NCI-H446 treated with DMSO at 0.1 percent for 48 hours (cell line): ENCODE measurements around the gene CD151.

Experiments
- DNase-seq: peaks from one replicate; lab custom pipeline; 2025; lab: John Stamatoyannopoulos, UW

The CD151 gene

GRCh38 chr11:815675-816432, 16.9 kb upstream of the CD151 start:
- DNase-seq: no peak

DNA sequence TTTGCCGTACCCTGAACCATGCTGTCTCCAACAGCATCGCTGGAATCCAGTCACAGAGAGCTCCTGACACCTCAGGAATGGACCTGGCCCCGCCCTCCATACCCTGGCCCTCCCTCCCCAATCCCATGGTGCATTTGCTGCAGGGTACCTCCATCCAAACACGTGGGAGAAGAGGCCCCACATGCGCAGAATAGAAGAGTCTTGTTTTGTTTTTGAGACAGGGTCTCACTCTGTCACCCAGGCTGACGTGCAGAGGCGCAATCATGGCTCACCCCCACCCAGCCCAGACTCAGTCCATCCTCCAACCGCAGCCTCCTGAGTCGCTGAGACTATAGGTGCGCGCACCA, 16.3 kb upstream of the CD151 start:
- no peak for DNase-seq

- DNase-seq: no peak
Observed at GRCh38 chr11:818396-819128, 14.2 kb upstream of the CD151 start, which contains the start of gene PNPLA2. Gene PNPLA2, plus strand, starts transcription at chr11:818914. Its CDS starts 805 bp downstream, at chr11:819719.

DNA sequence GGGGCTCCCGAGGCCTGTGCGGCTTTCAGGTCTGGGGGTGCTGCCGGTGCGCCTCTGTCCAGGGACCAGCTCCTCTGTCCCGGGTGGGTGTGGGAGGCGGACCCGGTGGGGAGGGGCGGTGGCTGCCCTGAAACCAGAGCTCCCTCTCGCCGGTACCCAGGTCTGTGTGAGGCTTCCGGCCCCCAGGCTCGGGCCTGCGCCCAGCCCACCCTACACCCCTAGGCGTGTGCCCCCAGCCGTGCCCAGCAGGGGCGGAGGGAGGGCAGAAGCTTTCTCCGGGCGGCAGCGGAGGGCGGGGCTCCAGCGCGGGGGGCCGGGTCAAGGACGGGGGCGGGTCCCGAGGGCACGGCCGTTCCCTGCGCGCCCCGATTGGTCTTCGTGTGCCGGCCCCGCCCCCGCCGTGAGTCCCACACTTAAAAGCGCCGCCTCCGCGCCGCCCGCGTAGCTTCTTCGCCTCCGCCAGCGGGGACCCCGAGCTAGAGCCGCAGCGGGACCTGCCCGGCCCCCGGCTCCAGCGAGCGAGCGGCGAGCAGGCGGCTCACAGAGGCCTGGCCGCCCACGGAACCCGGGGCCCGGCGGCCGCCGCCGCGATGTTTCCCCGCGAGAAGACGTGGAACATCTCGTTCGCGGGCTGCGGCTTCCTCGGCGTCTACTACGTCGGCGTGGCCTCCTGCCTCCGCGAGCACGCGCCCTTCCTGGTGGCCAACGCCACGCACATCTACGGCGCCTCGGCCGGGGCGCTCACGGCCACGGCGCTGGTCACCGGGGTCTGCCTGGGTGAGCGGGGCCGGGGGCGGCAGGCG, 13.4 kb upstream of the CD151 start:
- DNase-seq: peak; percentile 78

DNA sequence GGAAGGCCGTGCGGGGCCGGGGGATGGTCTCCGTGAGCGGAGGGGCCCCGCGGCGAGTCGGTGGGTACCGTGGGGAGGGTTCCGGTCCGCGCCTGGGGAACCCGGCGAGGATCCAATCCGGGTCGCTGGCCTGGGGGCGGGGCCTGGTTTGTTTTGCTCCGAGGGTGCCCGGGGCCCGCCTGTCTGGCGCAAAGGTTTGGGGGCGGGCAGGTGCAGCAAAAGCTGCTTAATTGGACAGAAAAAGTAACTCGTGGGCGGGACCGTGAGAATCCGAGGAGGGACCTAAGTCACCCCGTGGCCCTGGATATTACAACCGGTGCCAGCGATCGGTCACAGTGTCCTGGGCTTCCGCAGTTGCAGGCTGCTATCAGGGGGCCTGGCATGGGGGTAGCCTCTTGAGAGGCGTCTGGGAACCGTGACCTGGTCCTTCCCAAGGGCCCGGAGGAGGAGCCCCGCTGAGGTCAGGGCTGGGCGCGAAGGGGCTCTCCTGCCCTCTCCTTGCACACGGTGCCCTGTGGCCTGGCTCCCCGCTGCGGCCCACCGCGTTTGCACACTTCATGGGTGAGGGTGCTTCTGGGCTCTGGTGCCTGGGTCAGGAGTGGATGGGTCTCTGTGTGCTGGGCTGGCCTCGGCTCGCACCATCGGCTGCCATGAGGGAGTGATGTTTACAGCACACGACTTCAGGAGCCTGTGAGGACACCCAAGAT, 12.7 kb upstream of the CD151 start:
- DNase-seq: peak; percentile 40

DNA sequence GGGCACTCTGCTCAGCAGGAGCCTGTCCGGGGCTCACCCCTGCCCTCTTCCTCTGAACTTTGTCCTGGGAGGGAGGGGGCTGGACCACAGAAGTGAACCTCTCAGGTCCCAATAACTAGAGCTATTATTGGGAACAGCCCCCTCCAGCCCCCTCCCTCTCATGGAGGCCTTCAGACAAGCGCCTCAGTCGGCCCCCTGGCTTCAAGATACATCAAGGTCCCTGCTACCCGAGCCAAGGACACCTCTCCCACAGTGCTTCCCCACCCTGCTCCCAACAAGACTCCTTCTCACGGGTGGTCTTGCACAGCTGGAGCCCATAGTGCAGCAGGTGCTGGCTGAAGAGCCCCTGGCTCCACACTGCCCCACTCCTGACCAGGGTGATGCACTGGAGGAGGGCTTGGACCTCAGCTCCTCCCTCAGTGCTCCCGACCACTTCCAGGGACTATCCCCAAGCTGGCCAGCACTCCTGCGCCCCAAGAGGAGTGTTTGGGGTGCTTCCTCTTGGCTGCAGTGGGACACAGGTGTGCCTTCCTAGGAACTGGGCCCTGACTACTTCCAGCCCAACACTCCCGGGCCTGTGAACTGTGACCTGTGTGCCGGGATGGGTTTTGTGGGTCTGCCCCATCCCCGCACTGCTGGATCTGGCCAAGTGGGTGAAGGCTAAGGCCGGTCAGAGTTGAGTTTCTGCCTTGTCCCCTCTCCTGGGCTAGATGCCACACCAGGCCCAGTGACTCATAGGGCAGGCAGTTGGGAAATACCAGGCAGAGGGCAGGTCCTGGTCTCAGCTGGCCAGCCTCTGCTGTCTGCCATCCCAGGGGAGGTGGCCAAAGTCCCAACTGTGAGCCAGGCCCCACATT, 11.9 kb upstream of the CD151 start:
- DNase-seq: no peak

DNA sequence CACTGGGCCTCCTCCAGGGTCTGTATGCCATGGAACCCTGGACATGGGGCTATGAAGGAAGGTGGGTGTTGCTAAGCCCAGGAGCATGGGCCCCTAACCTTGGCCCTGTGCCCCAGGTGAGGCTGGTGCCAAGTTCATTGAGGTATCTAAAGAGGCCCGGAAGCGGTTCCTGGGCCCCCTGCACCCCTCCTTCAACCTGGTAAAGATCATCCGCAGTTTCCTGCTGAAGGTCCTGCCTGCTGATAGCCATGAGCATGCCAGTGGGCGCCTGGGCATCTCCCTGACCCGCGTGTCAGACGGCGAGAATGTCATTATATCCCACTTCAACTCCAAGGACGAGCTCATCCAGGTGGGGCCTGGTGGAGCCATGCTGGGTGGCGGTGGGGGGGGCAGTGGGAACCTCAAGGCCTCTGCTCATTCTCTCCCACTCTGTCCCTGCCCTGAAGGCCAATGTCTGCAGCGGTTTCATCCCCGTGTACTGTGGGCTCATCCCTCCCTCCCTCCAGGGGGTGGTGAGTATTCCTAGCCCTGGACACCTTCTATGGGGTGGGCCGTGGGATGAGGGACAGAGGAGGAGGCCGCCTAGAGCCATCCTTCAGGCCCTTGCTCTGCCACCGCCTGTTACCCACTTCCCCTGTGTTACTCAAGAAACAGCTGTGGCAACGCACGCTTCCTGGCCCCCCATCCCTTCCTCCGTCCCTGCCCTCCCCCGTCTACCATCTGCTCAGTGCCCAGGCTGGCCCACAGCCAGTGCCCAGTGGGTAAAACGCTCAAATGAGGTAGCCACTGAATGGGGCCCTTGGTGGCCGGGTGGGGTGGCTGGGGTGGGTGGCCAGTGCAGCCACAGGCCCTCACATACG, 11.0 kb upstream of the CD151 start:
- no peak for DNase-seq

- no peak for DNase-seq
Observed at GRCh38 chr11:823441-824291, 9.1 kb upstream of the CD151 start.

DNA sequence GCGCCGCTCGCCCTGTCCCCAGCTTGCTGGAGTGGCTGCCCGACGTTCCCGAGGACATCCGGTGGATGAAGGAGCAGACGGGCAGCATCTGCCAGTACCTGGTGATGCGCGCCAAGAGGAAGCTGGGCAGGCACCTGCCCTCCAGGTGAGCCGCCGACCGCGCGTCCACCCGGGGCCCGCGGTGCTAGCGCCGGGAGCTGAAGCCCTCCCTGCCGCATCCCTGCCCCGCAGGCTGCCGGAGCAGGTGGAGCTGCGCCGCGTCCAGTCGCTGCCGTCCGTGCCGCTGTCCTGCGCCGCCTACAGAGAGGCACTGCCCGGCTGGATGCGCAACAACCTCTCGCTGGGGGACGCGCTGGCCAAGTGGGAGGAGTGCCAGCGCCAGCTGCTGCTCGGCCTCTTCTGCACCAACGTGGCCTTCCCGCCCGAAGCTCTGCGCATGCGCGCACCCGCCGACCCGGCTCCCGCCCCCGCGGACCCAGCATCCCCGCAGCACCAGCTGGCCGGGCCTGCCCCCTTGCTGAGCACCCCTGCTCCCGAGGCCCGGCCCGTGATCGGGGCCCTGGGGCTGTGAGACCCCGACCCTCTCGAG, 8.4 kb upstream of the CD151 start:
- DNase-seq: no peak

GRCh38 chr11:824942-825341, 7.8 kb upstream of the CD151 start:
- no peak for DNase-seq

DNA sequence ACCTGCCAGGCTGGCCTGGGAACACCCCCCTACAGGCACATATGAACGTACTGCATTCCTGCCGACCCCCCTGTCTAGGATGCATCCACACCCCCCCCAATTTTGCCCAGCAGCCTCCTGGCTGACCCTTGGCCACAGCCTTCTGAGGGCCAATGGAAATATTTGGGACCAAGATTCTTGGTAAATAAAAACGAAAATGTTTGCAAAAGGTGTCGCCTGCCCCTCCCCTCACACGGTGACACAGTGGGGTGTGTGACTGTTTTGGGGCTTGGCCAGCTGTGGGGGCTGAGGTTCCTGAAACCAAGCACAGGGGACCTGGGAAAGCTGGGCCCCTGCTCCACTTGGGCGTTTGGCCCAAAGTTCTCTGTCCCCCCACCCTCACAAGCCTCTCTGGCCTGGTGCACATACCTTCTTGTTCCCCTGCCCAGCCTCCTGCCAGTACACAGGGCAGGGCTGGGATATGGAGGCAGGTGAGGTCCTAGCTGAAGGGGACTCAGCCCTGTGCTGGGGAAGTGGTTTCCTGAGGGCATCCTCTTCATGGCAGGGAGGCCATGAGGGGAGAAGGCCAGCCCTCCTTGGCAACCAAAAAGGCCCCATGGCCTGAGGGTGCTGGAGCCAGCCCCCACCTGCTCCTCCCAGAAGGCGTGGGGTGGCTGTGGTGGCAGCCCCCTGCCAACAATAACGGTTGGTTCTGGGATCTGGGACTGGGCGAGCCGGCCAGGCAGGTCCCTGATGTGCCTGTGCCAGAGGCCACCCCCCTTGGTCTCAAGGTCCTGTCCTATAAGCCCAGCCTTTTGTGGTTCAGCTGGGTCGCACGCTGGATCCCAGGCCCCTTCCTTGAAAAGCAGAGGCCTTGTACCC, 7.2 kb upstream of the CD151 start:
- no peak for DNase-seq

DNA sequence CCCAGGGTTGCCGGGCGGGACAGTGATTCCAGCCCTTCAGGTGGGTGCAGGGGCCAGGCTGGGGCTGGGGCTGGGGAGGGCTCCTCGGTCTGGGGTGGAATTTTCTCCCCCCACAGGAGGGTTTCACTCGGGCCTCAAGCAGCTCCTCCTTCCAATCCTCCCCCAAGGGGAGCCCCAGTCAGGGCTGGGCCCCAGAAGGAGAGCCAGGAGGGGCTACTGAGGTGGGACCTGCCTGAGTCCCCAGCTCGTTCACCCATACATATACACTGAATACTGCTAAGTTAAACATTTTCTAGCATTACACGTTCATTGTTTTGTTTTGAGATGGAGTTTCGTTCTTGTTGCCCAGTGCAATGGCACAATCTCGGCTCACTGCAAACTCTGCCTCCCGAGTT, 6.5 kb upstream of the CD151 start:
- DNase-seq: no peak

DNA sequence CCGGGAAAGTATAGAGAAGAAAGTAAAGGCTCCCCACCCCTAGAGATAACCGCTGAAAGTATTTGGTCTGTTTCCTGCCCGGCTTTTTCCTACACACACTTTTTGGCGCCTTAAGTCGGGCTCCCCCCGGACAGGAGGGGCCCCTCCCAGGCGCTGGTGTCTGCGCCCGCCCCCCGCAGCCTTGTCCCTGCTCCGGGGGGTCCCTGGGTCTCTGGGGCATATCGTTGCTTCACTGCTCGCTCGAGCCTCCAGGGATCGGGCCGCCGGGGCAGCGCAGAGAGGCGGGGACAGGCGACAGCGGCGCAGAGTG, 6.0 kb upstream of the CD151 start:
- DNase-seq: no peak

- no peak for DNase-seq
Observed at GRCh38 chr11:827146-827896, 5.4 kb upstream of the CD151 start.

DNA sequence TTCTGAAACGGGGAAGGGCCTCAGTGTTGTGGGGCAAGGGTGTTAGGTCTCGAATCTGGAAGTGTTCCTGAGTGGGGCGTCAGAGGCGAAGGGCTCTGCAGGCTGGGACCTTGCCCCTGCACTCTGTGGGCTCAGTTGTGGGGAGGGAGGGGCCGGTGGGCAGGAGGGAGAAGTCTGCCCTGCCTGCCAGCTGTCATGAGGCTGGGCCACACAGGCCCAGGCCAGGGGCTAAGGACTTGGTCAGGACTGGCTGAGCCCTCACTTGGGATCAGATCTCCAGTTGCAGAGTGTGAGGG, 4.9 kb upstream of the CD151 start, which contains the start of gene CRACR2B:
Gene CRACR2B (plus strand): TSS at position 23 of the 296 bp plus-strand sequence. CDS start 689 bp downstream, outside the sequence.
- no peak for DNase-seq

GRCh38 chr11:828506-829175, 4.1 kb upstream of the CD151 start:
- DNase-seq: no peak
